ENCODE measurements around the gene UNC45A. TPM values are rescaled to one million over a fixed set of nuclear protein-coding genes. Genes with fewer than 3 reads are reported as not detected.
"Not testable (repeated sequence)": the region's sequence is repeated elsewhere in the genome, so short reads cannot be mapped to it uniquely, and the experiment has no call there.

The UNC45A gene
- total and polyA plus RNA-seq, 2 of the 4 experiments (the other 2 are of a cell fraction) = 68.9 to 100 TPM

DNA sequence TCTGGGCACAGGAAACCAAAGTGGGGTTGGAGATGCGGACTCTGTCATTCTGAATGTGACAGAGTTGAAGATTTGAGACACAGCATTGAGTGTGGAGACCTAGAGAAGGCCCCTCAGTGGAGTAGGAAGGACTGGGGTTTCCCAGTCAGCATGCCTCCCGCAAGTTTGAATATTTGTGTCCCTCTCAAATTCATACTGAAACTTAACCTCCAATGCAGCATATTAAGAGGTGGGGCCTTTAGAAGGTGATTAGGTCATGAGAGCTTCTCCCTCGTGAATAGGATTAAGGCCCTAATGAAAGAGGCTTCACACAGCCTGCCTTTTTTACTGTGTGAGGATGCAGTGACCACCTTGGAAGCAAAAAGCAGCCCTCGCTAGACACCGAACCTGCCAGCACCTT lies 10.7 kb upstream of the UNC45A start:
- Histone ChIP-seq H2AK9ac (replicated peaks; ENCODE audit: low read depth, low read length, poor library complexity) (no peak overlapping the region), H2BK15ac (ENCODE audit: low read depth, low read length) (no peak overlapping the region), H3K27ac (ENCODE audit: insufficient read depth, low read length) (no peak overlapping the region), H3K23ac (ENCODE audit: low read depth, low read length) (no peak overlapping the region), H2AK5ac (ENCODE audit: low read depth, low read length) (no peak overlapping the region), H3K79me1 (ENCODE audit: low read depth in 1 of 2, low read length in 2 of 2) (no peaks in the 10 kb centered on the region), H4K20me1 (ENCODE audit: insufficient read depth, low read length) (no peaks in the 10 kb centered on the region), H4K8ac (ENCODE audit: low read depth in 2 of 2, low read length in 2 of 2) (no peak overlapping the region), H3K9me1 (ENCODE audit: insufficient read depth, low read length) (no peaks in the 10 kb centered on the region), H4K5ac (ENCODE audit: low read depth, low read length) (no peak overlapping the region), H3K14ac (replicated peaks; ENCODE audit: low read depth, low read length) (no peak overlapping the region), H3K9me3 (ENCODE audit: control insufficient read depth, insufficient read depth, low read length) (no peaks in the 10 kb centered on the region), H2BK20ac (ENCODE audit: low read depth, low read length) (no peak overlapping the region), H3K27me3 (ENCODE audit: control insufficient read depth, insufficient read depth, low read length) (no peaks in the 10 kb centered on the region), H2AFZ (replicated peaks; ENCODE audit: low read length, poor library complexity) (no peak overlapping the region), H3K9ac (ENCODE audit: low read depth, low read length) (no peak overlapping the region), H3K56ac (ENCODE audit: extremely low read depth, insufficient read depth, low read length) (no peak overlapping the region), H2BK5ac (ENCODE audit: low read depth, low read length, poor library complexity, severe bottlenecking) (no peak overlapping the region), H3K4ac (ENCODE audit: low read depth, low read length) (no peak overlapping the region), H3K4me3 (ENCODE audit: insufficient read depth, low read depth, low read length) (no peak overlapping the region), H3K4me2 (ENCODE audit: low read depth, low read length) (no peak overlapping the region), H2BK120ac (ENCODE audit: low read depth, low read length) (no peak overlapping the region), H3K36me3 (ENCODE audit: control insufficient read depth, insufficient read depth, low read length) (peaks cover 10% of the 10 kb centered on the region), H3K18ac (ENCODE audit: low read depth, low read length) (no peak overlapping the region), H3K4me1 (ENCODE audit: control insufficient read depth, insufficient read depth, low read length) (no peaks in the 10 kb centered on the region), H4K91ac (ENCODE audit: insufficient read depth, low read depth, low read length) (no peak overlapping the region)
- BruUV-seq (replicated peaks) = no TSS peak
- ChIA-PET POLR2A (ENCODE audit: unreplicated experiment) (no interaction called here), CTCF (no interaction called here)
- in situ Hi-C loops (cut with MboI; ENCODE audit: low sequenced_read_pairs) (no loop called here), intact Hi-C loops (cut with micrococcal nuclease) (no loop called here), dilution Hi-C loops (cut with HindIII; ENCODE audit: low sequenced_read_pairs, unreplicated experiment) (no loop called here)
- 100% methylated on average over 2 of the region's 5 CpGs; no CpG with 5 or more reads in 1 of the 2 experiments for WGBS, 2 experiments (ENCODE audit: extremely low coverage in 2 of 2, insufficient read length in 1 of 2)
- no peak for DNase-seq
- TF ChIP-seq SMC3 (IDR thresholded peaks at IDR 0.05; ENCODE audit: low read depth, low read length) (no peak), RCOR1 (IDR thresholded peaks at IDR 0.05; ENCODE audit: insufficient replicate concordance, low read length) (no peak), RFX5 (IDR thresholded peaks at IDR 0.05; ENCODE audit: low read depth, low read length) (no peak), BHLHE40 (IDR thresholded peaks at IDR 0.05; ENCODE audit: low read depth, low read length) (no peak), FOS (IDR thresholded peaks at IDR 0.05; ENCODE audit: low read depth, low read length) (no peak), NFE2L2 (IDR thresholded peaks at IDR 0.05; ENCODE audit: low read depth, low read length) (no peak)
- ATAC-seq (ENCODE audit: low read depth) = no peak

DNA sequence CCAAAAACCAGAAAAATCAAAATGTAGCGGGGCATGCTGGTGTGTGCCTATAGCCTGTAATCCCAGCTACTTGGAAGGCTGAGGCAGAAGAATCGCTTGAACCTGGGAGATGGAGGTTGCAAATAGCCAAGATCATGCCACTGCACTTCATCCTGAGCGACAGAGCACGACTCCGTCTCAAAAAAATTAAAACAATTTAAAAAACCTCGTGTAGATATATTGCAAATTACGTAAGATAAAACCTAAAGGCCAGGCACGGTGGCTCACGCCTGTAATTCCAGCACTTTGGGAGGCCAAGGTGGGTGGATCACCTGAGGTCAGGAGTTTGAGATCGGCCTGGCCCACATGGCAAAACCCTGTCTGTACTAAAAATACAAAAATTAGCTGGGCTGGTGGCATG lies 8.3 kb upstream of the UNC45A start:
- H3K14ac ChIP-seq (replicated peaks; ENCODE audit: low read depth, low read length); H2AK5ac ChIP-seq (ENCODE audit: low read depth, low read length); H4K5ac ChIP-seq (ENCODE audit: low read depth, low read length); H3K4me3 ChIP-seq (ENCODE audit: insufficient read depth, low read depth, low read length); dilution Hi-C loops (cut with HindIII; ENCODE audit: low sequenced_read_pairs, unreplicated experiment); H3K56ac ChIP-seq (ENCODE audit: extremely low read depth, insufficient read depth, low read length); H3K4me2 ChIP-seq (ENCODE audit: low read depth, low read length); H3K27ac ChIP-seq (ENCODE audit: insufficient read depth, low read length); H3K9me3 ChIP-seq (ENCODE audit: control insufficient read depth, insufficient read depth, low read length); H3K4ac ChIP-seq (ENCODE audit: low read depth, low read length); H3K9me1 ChIP-seq (ENCODE audit: insufficient read depth, low read length); H2BK15ac ChIP-seq (ENCODE audit: low read depth, low read length); CTCF ChIA-PET; H3K27me3 ChIP-seq (ENCODE audit: control insufficient read depth, insufficient read depth, low read length); H4K91ac ChIP-seq (ENCODE audit: insufficient read depth, low read depth, low read length); H3K9ac ChIP-seq (ENCODE audit: low read depth, low read length); ATAC-seq (ENCODE audit: low read depth); H4K8ac ChIP-seq (ENCODE audit: low read depth in 2 of 2, low read length in 2 of 2); POLR2A ChIA-PET (ENCODE audit: unreplicated experiment); H3K79me1 ChIP-seq (ENCODE audit: low read depth in 1 of 2, low read length in 2 of 2); H4K20me1 ChIP-seq (ENCODE audit: insufficient read depth, low read length); H2AK9ac ChIP-seq (replicated peaks; ENCODE audit: low read depth, low read length, poor library complexity); H2AFZ ChIP-seq (replicated peaks; ENCODE audit: low read length, poor library complexity); in situ Hi-C loops (cut with MboI; ENCODE audit: low sequenced_read_pairs); H2BK20ac ChIP-seq (ENCODE audit: low read depth, low read length); H3K36me3 ChIP-seq (ENCODE audit: control insufficient read depth, insufficient read depth, low read length); intact Hi-C loops (cut with micrococcal nuclease); H3K4me1 ChIP-seq (ENCODE audit: control insufficient read depth, insufficient read depth, low read length); H3K18ac ChIP-seq (ENCODE audit: low read depth, low read length); BruUV-seq (replicated peaks); H2BK120ac ChIP-seq (ENCODE audit: low read depth, low read length); H3K23ac ChIP-seq (ENCODE audit: low read depth, low read length); H2BK5ac ChIP-seq (ENCODE audit: low read depth, low read length, poor library complexity, severe bottlenecking); DNase-seq: not testable (repeated sequence)
- WGBS, 2 experiments (ENCODE audit: extremely low coverage in 2 of 2, insufficient read length in 1 of 2) = 95% methylated on average over 4 of the region's 10 CpGs; no CpG with 5 or more reads in 1 of the 2 experiments

All from IMR-90 (cell line).